ENCODE results near the gene MACF1.

The MACF1 gene

DNA sequence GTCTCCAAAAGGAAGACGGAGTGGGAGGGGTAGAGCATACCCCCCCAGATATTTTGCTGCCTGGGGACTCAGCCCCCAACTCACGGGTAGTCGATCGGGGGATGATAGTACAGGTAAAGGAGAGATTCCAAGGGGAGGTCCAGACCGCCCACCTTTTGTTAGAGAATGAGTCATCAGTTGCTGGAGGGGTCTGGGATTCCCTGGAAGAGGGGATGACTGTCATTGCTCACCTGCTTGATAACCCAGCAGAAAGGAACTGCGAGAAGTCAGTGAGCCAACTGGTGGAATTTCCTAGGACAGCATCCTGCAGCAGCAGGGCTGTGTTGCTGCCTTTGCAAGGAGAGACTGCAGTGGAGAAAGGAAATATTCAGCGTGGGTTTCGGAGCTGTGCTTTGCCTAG lies 64.4 kb downstream of the MACF1 start:
- no peak for DNase-seq

GRCh38 chr1:39269349-39269748 lies 64.9 kb downstream of the MACF1 start:
- DNase-seq = no peak

DNA sequence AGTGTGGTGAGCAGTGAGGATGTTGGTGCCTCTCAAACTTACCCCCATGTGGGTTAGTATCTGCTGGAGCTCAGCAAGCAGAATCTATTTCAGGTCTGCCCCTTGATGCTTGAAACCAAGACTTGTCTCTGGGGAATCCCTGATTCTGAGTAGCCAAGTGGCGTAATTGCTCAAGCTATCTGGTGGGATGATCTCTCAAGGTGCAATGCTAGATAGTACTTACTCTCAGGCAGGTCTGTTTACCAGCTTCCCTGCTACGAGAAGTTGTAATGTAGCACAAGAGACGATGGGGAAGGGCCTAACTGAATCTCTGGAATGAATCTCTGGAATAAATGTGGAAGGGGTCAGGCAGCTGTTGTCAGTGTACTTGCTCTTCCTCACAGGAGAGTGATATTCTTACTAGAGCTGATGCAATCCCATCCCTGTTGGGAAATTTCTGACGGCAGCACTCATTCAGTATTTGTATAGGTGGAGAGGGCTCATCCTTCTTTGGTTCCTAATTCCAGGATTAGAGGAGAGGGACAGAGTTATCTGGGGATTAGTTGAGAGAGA lies 65.4 kb downstream of the MACF1 start:
- DNase-seq = no peak

- no peak for DNase-seq
Measured at GRCh38 chr1:39270368-39270767, 65.9 kb downstream of the MACF1 start.

DNA sequence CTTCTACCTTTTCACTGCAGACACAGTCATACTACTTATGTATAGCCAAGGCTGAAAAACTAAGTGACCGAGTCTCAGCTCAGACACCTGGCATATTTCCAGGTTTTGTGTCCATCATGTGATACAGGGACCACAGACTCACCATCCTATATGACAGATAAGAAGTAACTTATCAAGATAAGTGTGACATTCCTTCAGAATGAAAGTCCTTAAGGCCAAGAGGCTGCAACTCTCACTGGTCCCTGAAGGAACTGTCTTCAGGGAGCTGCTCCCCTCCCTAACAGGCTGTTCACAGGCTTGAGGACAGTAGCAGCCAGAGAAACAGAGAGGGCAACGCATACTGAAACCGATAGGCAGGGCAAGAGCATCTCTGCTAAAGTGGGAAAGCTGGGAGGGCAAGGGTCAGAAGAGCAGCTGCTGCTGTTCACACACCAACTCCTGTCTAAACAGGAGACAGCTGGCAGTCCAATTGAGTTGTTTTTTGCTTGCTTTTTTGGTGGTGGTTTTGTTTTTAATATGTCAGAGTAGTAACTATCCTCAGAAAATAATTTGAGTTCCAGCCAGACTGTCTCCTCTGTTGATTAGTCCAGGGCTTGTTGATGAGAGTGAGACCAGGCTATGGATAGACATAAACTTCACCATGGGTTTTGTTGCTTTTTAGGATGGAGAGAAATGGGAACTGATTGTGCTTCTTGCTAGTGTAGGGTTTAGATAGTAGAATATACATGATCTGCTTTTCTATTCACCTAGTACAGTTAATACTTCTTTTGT lies 67.7 kb downstream of the MACF1 start:
- DNase-seq = no peak

- no peak for DNase-seq
Measured at GRCh38 chr1:39272798-39273469, 68.4 kb downstream of the MACF1 start.

DNA sequence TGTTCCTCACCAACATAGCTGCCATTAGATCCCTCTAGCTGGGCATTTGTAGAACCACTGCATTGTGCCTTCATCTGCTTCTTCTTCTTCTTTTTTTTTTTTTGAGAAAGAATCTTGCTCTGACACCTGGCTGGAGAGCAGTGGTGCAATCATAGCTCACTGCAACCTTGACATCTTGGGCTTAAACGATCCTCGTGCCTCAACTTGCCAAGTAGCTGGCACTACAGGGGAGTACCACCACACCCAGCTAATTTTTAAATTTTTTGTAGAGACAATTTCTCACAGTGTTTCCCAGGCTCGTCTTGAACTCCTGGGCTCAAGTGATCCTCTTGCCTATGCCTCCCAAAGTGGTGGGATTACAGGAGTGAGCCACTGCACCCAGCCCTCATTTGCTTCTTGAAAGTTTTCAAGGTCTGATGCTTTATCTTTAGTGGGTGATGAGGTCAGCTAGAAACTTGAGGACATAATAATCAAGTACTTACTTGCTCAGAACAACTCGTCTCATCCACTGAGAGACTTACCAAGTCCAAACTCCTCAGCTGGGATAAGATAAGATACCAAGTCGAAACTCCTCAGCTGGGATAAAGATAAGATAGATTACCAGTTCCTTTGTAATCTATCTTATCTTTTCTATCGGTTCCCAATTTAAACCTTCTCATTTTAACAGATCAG lies 71.5 kb downstream of the MACF1 start:
- no peak for DNase-seq

- DNase-seq = no peak
Measured at GRCh38 chr1:39277879-39278278, 73.4 kb downstream of the MACF1 start.

- DNase-seq = no peak
Measured at GRCh38 chr1:39282537-39283216, 78.2 kb downstream of the MACF1 start.

- DNase-seq = no peak
Measured at GRCh38 chr1:39283858-39284257, 79.4 kb downstream of the MACF1 start.

GRCh38 chr1:39287541-39287940 lies 83.0 kb downstream of the MACF1 start:
- no peak for DNase-seq

- no peak for DNase-seq
Measured at GRCh38 chr1:39288735-39289465, 84.4 kb downstream of the MACF1 start.

DNA sequence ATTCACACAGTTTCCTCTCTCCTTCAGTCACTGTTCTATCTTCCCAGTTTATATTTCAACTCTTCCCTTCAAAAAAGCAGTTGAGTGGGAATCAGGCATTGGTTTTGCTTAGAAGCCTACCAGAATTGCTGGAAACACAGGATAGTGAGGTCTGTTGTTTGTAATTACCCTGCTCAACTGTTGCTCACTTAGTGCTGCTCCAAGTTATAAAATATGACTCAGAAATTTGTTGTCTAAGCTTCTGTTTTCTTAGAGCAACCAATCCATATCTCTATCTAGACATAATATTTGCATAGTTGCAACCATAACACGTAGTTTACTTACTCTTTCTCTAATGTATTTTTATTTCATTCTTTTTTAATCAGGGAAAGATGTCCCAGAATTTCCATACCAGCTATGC lies 87.9 kb downstream of the MACF1 start:
- DNase-seq = no peak

- no peak for DNase-seq
Measured at GRCh38 chr1:39293375-39294070, 89.0 kb downstream of the MACF1 start.

DNA sequence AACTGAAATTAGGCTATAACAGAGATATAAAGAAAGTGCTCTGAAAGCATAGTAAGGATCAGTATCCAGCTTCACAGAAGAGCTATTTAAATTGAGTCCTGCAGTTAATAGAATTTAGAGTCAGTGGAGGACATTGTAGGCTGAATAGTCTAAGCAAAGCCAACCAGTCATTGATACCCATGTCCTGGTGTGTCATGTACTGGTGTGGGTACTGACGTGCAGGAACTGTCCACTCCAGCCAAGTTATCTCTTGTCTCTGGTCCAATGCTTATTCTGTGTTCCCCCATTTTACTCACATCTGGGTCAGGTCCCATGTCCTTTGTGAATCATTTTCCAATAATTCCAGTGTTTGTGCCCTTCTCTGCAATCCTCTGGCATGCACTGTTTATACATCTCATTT lies 90.0 kb downstream of the MACF1 start:
- DNase-seq = no peak

DNA sequence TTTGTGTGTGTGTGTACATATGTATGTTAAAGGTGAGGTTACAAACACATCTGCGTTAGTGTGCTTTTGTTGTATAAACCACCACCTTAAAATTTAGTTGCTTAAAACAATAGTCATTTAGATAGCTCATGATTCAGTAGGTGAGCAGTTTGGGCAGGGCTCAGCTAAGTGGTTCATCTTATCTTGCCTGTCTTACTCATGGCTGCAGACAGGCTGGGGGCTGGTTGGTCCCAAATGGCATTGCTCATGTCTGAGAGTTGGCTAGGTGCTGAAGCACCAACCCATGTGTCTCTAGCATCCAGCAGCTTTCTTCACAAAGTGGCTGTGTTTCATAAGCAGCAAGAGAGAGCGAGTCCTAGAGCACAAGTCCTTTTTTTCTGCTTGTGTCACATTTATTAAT lies 91.4 kb downstream of the MACF1 start:
- no peak for DNase-seq

DNA sequence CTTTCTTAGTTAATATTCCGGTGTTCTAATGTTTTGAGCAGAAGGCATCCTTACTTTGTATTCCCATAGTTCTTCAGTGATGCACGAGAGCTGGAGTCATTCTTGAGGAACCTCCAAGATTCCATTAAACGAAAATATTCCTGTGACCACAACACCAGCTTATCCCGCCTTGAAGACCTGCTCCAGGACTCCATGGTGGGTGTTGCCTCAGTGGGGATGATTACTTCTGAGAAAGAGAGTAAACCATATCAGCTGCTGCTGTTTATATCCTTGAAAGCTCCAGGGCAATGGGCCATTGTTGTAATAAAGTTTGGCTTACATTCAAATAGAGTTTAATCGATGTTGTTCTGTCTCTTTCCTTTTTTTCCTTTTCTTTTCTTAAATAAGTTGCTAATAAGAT lies 93.1 kb downstream of the MACF1 start:
- no peak for DNase-seq

DNA sequence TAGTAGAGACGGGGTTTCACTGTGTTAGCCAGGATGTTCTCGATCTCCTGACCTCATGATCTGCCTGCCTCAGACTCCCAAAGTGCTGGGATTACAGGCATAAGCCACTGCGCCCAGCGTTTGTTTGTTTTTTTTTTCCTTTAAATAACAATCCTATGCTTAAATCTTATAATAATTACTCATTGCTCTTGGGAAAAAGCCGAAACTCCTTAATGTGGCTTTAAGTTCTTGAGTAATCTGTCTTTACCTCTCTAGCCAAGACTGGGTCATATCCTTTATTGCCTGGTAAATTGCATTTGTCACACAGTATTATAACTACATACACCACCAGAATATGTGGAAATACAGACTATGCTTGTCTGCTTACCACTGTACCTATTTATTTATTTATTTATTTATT lies 97.1 kb downstream of the MACF1 start:
- no peak for DNase-seq

DNA sequence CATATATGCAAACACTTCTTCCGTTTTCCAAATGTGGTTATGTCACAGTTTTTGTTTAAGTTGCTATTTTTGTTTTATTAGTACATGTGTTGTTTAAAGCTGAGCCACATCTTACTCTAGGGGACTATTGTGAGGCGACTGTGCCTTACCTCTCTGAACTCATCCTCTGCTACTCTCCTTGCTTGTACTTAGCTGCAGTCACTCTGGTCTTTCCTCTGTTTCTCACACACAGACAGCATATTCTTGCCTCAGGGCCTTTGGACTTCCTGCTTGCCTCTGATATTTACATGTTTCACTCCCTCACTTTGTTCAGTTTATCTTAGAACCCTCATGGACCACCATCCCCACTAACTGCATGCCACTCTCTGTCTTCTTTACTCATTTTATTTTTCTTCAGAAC lies 101.1 kb downstream of the MACF1 start:
- no peak for DNase-seq

DNA sequence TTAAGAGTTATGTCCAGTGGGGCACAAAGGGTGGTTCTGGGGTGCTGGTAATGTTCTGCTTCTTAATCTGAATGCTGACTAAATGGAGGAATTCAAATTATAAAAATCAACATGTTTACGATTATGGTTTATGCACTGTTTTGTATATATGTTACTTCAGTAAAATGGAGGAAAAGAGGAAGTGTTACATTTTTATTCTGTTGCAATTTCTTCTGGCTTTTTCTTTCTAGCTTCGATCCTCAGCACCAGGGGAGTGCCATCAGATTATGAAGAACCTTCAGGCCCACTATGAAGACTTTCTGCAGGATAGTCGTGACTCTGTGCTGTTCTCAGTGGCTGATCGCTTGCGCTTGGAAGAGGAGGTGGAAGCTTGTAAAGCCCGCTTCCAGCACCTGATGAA lies 105.5 kb downstream of the MACF1 start:
- DNase-seq = no peak

- no peak for DNase-seq
Measured at GRCh38 chr1:39310691-39311090, 106.2 kb downstream of the MACF1 start.

DNA sequence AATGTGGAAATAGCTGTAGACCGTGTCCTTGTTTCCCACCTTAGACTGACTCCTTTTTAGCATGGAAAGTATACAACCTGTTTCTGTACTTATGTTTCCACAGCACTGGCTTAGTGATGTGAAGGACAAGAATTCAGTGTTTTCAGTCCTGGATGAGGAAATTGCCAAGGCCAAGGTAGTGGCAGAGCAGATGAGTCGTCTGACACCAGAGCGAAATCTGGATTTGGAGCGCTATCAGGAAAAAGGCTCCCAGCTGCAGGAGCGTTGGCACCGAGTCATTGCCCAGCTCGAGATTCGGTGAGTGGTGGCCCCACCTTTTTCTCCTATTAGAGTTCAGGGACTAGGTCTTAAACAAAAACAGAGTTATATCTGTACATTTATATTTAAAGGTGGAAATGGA lies 112.6 kb downstream of the MACF1 start:
- DNase-seq = no peak
